Upper lobe of right lung (tissue), 1 donor: Measurements from ENCODE around the gene PTPN4. TPM values are rescaled to one million over a fixed set of nuclear protein-coding genes. Genes with fewer than 3 reads are reported as not detected.

Experiments
- ATAC-seq: fragments of 200-7000 bp; cut with Tn5 transposase; one replicate; pipeline ENCODE4 v1.9.1; 2020; ENCODE audit warnings: mild to moderate bottlenecking, moderate library complexity
- DNase-seq: peaks from one replicate; pipeline ENCODE4 v3.0.0-alpha.2; 2020
- H3K27ac ChIP-seq: fragments of 200-600 bp; one replicate; pipeline ENCODE4 v1.8.0; 2022
- H3K27me3 ChIP-seq: fragments of 200-600 bp; one replicate; pipeline ENCODE4 v1.8.0; 2022; ENCODE audit warnings: mild to moderate bottlenecking
- H3K36me3 ChIP-seq: fragments of 200-600 bp; one replicate; pipeline ENCODE4 v1.8.0; 2022
- H3K4me1 ChIP-seq: fragments of 200-600 bp; one replicate; pipeline ENCODE4 v1.8.0; 2022
- H3K4me3 ChIP-seq: fragments of 200-600 bp; one replicate; pipeline ENCODE4 v1.8.0; 2022; ENCODE audit warnings: mild to moderate bottlenecking
- H3K9me3 ChIP-seq: fragments of 200-600 bp; one replicate; pipeline ENCODE4 v1.8.0; 2022
- intact Hi-C: fragments of 100-400 bp; cut with DNase I; formaldehyde crosslinking; loops from one replicate; pipeline ENCODE4 v1.11.0; 2022
- total RNA-seq: library from RNA; stranded (reverse); fragmentation: NEBNext Ultra II Directional; extraction: Animal tissue kit (Norgen Biotek cat#: 25700); gene quantifications from one replicate; pipeline ENCODE4 v1.2.1, GENCODE V29; 2021
- TF ChIP-seq, protein P1 (sequence below): fragments of 200-600 bp; IDR thresholded peaks from one replicate; pipeline ENCODE4 v1.8.0; 2022; ENCODE audit warnings: antibody characterized with exemption
- donor health status: DM: no; HTN: yes; CAD: no; lungs with severe emphysema.

PTPN4 gene
- total RNA-seq, 1 donor from 2014 or later: 45.4 TPM

DNA sequence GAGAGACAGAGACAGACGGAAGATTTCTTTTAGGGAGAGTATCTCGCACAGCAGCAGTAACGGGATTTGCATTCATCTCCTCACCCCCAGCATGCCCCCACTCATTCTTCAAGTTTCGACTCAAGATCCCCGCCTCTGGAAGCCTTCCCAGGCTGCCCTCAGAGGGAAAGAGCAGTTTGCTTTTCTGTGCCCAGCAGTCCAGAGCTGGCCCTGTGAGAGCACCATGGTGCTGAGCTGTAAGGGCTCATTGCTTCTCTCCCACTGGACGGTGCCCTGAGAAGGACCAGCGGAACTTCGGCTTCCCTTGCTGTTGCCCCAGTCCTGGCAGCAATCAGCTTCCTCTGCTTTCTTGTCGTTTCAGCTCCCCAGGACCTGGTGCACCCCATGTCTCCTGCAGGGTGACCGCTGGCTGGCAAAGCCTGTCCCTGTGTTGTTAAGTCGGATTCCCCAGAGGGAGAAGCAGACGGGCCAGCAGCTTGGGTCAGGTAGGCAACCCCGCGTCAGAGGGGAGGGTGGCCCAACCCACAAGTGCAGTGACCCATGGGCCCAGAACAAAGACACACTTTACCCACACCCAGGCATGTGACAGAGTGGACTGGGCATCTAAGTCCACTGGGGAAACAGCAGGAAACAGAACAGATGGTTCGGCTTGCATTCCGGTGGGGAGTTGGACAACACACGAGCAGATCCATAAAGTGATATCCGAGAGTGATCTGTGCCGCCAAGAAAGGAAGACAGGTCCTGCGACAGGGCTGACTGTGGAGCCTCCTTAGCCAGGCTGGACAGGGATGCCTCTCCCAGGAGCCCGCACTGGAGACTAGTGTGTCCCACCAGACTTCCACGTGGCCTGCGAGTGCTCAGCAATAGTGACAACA is 44.1 kb upstream of the PTPN4 start:
- no peaks in the 10 kb centered on the region for H3K27me3 ChIP-seq
- H3K27ac ChIP-seq: no peak overlapping the region
- TF ChIP-seq, protein P1, sequence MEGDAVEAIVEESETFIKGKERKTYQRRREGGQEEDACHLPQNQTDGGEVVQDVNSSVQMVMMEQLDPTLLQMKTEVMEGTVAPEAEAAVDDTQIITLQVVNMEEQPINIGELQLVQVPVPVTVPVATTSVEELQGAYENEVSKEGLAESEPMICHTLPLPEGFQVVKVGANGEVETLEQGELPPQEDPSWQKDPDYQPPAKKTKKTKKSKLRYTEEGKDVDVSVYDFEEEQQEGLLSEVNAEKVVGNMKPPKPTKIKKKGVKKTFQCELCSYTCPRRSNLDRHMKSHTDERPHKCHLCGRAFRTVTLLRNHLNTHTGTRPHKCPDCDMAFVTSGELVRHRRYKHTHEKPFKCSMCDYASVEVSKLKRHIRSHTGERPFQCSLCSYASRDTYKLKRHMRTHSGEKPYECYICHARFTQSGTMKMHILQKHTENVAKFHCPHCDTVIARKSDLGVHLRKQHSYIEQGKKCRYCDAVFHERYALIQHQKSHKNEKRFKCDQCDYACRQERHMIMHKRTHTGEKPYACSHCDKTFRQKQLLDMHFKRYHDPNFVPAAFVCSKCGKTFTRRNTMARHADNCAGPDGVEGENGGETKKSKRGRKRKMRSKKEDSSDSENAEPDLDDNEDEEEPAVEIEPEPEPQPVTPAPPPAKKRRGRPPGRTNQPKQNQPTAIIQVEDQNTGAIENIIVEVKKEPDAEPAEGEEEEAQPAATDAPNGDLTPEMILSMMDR: no peak
- ATAC-seq (no peak), DNase-seq (no peak)
- no peak overlapping the region for H3K4me3 ChIP-seq
- H3K4me1 ChIP-seq: no peaks in the 10 kb centered on the region
- H3K9me3 ChIP-seq: no peaks in the 10 kb centered on the region
- no peaks in the 10 kb centered on the region for H3K36me3 ChIP-seq
- intact Hi-C loops: no loop called here

DNA sequence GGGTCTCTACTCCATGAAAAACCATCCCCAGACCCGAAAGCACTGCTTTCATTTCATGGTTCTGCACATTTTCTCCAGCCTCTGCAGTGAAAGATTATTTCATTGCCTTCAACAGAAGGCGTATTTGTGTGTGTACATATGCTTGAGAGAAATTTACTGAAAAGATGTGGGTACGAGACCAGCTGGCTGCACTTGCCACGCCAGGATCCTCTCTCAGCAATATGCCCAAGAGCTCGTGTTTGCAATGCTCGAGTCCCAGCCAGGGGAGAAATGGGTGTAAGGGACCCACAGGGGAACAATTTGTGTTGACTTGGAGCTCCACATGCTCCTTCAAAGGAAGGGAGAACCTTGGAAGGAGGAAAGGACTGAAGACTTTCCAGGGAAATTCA is 43.4 kb upstream of the PTPN4 start:
- H3K4me3 ChIP-seq: no peak overlapping the region
- H3K27ac ChIP-seq: no peak overlapping the region
- TF ChIP-seq, protein P1: no peak

DNA sequence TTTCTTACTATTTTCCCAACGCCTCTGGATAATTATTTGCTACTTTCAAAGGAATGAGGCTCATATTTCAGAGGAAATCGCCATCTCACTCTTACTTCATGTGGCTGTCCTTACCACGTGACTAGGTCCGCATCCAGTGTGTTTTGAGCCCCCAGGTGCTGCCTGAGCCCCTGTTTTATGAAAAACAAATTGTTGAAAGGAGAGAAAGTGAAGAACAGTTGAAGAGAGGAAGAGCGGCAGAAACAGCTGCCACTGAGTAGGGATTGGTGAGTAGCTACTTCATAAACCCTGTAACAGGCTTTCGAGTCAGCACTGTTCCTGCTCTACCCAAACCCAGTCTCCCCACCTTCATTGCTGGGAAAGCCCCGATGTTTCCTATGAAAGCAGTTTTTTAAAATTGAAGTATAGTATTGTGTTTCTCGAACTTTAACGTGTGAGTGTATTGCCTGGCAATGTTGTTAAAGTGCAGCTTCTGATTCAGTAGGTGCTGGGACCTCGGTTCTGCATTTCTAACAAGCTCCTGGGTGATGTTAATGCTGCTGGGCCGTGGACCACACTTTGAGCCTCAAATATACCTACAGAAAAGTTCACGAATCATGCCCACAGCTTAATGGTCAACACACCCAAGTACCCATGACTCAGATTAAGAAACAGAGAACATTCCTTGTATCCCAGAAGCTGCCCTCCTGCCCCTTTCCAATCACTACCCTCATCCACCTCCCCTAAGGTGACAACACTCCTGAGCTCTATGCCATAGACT is 41.0 kb upstream of the PTPN4 start:
- H3K36me3 ChIP-seq: no peaks in the 10 kb centered on the region
- H3K27me3 ChIP-seq: no peaks in the 10 kb centered on the region
- H3K4me3 ChIP-seq: no peak overlapping the region
- ATAC-seq (no peak), DNase-seq (no peak)
- H3K9me3 ChIP-seq: no peaks in the 10 kb centered on the region
- intact Hi-C loops: no loop called here
- no peak overlapping the region for H3K27ac ChIP-seq
- TF ChIP-seq, protein P1: no peak
- no peaks in the 10 kb centered on the region for H3K4me1 ChIP-seq

More for the DNA sequence above, 43.4 kb upstream of the PTPN4 start:
- no peak for ATAC-seq
- Histone ChIP-seq H3K27me3 (no peaks in the 10 kb centered on the region), H3K4me1 (no peaks in the 10 kb centered on the region), H3K9me3 (no peaks in the 10 kb centered on the region), H3K36me3 (no peaks in the 10 kb centered on the region)
- intact Hi-C loops: no loop called here
- no peak for DNase-seq

DNA sequence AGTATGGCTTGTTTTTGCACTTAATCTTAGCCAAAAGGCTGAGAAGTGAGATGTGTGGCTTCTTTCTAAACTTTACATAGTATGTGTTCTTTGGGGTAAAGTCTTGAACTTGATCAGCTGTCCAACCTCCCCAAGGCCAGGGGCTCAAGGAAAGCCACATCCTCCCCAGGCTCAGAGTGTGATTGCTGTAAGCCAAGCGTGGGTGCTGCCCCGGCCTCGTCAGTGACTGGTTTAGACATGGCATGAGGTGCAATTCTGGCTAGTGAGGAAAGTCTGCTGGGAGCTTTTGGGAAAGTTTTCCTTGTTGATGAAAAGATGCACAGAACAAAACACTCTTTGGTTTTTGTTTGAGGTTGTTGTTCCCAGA is 40.5 kb upstream of the PTPN4 start:
- Histone ChIP-seq H3K9me3 (no peaks in the 10 kb centered on the region), H3K27ac (no peak overlapping the region), H3K4me1 (no peaks in the 10 kb centered on the region), H3K4me3 (no peak overlapping the region), H3K36me3 (no peaks in the 10 kb centered on the region), H3K27me3 (no peaks in the 10 kb centered on the region)
- TF ChIP-seq, protein P1: no peak
- intact Hi-C loops: no loop called here
- ATAC-seq (no peak), DNase-seq (no peak)

DNA sequence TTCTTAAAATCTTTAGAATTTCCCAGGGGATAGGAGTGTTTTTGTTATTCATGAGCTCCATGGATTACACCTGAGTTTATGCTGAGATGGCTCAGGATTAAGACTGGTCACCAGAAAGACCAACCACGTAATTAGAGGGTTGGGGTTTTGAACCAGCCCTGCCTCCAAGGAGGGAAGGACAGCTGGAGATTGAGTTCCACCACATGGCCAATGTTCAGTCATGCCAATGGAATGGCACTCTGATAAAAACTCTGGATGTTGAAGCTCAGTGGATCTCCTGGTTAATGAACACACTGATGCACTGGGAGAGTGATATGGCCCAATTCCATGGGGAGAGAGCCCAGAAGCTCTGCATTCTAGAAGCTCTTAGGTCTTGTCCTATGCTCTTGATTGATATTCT is 38.7 kb upstream of the PTPN4 start:
- DNase-seq (no peak), ATAC-seq (no peak)
- intact Hi-C loops: no loop called here
- Histone ChIP-seq H3K36me3 (no peaks in the 10 kb centered on the region), H3K9me3 (no peaks in the 10 kb centered on the region), H3K4me3 (no peak overlapping the region), H3K4me1 (no peaks in the 10 kb centered on the region), H3K27ac (no peak overlapping the region), H3K27me3 (no peaks in the 10 kb centered on the region)
- TF ChIP-seq, protein P1: no peak
